Measurements from ENCODE around the gene PLA2G4B.

PLA2G4B gene

DNA sequence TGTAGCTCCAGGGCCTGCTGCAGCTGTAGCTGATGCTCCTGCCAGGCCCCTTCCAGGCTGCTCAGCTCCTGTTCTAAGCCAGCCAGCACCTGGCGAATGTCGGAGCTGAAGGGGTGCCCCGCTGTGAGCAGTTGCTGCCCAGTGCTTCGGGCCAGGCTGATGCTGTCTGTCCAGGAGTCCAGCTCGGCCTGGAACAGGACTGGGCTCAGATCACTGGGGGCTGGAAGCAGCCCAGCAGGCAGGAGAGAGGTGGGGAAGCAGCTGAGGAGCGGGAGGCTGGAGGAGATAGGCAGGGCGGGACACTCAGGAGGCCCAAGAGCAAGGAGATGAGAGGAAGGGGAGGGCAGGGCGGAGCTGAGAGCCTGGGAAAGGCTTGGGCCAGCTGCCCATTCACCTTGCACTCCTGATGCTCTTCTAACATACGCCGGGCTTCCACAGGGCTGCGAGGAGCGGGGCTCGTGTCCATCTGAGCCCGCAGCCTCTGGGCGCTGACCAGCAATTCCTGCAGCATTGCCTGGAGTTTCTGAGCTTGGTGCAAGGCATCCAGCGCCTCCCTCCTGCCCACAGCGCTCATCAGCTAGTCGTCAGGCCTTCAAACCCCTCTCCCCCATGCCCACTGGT, 23.2 kb downstream of the PLA2G4B start:
- H3K4me1 Mint-ChIP-seq = peaks cover 14% of the 10 kb centered on the region
- no peak for ATAC-seq
- DNase-seq (ENCODE audit: low spot score in 2 of 2) = no peak
- H3K4me3 Mint-ChIP-seq = no peak overlapping the region
- H3K27ac Mint-ChIP-seq = peak overlapping the region; percentile 12
- H3K9me3 Mint-ChIP-seq = no peaks in the 10 kb centered on the region
- H3K36me3 Mint-ChIP-seq = no peaks in the 10 kb centered on the region

DNA sequence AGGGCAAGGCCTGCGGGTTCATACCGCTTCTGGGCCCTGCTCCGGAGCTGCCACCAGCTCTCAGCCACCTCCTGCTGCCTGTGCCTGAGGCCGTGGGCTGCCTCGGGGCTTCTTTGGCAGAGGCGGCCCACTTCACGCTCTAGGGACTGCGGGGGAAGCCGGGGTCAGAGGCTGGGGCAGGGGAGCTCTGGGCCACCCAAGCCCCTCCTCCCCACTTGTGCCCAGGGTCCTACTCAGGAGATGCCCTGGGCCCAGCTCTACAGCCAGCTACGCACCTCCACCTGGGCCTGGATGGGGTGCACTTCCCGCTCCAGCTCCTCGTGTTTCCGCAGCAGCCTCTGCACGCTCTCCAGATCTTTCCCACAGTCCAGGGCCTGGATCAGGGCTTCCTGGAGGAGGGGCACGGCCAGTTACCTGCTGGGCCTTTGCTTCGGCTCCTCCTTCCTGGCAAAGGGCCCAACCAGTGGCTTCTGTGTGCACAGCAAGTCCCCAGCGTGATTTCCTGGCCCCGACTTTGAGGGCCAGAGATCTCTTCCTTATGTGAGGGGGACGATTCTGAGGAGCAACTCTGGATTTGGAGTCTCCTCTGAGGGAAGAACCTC, 24.0 kb downstream of the PLA2G4B start:
- Mint-ChIP-seq H3K9me3 (no peaks in the 10 kb centered on the region), H3K27ac (peak overlapping the region; percentile 84), H3K36me3 (no peaks in the 10 kb centered on the region), H3K4me1 (peaks cover 14% of the 10 kb centered on the region), H3K4me3 (no peak overlapping the region)
- no peak for DNase-seq (ENCODE audit: low spot score in 2 of 2)
- no peak for ATAC-seq

DNA sequence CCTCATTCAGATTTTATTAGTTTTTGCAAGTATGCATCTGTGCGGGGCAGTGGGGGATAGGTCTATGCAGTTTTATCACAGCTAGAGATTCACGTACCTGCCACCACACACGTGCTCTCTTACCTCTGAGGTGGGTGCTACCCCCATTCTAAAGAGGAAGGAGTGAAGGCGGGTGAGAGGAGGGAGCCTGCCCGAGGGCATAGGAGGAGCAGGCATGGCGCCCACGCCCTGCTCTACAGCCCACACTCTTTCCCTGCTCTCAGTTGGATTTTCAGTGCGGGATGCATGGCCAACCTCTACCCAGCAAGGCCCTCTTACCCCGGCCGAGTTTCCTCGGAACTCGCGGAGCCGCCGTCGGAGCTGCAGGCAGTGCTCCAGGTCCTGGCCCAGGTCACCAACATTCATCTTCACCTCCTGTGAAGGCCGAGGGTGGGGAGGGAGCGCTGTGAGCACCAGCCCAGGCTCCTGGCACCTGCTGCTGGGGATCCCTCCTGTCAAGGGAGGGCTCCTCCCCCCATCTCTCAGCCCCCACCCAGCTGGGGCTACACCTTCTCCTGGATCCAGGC, 26.9 kb downstream of the PLA2G4B start:
- no peak for ATAC-seq
- H3K36me3 Mint-ChIP-seq = no peaks in the 10 kb centered on the region
- H3K27ac Mint-ChIP-seq = no peak overlapping the region
- no peak overlapping the region for H3K4me3 Mint-ChIP-seq
- DNase-seq (ENCODE audit: low spot score in 2 of 2) = no peak
- H3K4me1 Mint-ChIP-seq = peaks cover 17% of the 10 kb centered on the region
- H3K9me3 Mint-ChIP-seq = no peaks in the 10 kb centered on the region

DNA sequence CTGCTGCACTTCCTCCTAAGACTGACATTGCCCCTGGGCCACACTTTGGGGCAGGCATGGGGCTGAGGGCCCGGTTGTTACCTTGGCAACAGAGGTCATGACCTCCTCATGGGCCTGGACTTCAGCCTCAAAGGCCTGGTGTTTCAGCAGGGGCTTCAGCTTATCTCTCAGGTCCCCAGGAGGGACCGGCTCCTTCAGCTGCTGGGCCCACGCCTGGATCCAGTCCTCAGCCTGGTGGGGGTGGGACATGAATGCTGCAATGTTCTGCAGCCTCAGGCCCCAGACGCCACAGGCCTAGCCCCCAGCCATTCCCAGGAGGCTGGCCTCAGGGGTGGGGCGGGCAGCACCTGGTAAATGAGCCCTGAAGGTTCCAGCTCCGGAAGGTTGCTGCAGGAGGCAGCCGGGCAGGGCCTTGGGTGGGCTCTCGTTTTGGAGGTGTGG, 27.6 kb downstream of the PLA2G4B start:
- no peak overlapping the region for H3K4me3 Mint-ChIP-seq
- ATAC-seq (no peak), DNase-seq (ENCODE audit: low spot score in 2 of 2) (no peak)
- H3K9me3 Mint-ChIP-seq = no peaks in the 10 kb centered on the region
- H3K4me1 Mint-ChIP-seq = peaks cover 24% of the 10 kb centered on the region
- peak overlapping the region; percentile 8 for H3K27ac Mint-ChIP-seq
- H3K36me3 Mint-ChIP-seq = no peaks in the 10 kb centered on the region

DNA sequence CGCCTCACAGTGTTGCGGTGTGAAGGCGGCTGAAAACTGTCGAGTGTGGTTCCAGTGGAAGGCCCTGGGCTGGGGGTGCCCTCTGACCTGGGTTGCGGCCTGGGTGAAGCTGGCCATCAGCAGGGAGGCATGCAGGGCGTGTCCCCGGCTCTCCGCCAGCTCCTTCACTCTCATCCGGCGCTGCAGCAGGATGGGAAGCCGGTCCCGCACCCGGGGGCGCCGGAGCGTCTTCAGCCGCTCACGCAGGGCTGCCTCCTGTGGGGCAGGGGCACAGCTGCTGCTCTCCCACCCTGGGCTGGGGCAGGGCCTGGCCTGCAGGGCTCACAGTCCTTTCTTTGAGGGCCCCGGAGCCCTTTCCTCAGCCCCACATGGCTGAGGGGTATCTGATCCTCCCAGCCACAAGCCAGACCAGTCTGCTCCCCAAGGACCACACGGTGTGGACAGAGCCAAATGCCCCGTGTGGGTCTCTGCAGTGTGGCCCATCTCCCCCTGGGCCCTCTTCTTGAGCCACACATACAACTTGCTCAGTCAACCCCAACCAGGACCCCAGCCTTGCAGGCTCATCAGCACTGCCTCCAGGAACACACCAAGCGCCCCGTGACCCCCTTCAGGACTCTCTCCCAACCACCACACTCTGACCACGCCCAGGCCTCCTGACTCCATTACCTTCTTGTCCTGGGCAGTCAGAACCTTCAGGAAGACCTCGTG, 28.4 kb downstream of the PLA2G4B start:
- H3K4me3 Mint-ChIP-seq = no peak overlapping the region
- ATAC-seq (no peak), DNase-seq (ENCODE audit: low spot score in 2 of 2) (no peak)
- H3K27ac Mint-ChIP-seq = peak overlapping the region; percentile 80
- H3K4me1 Mint-ChIP-seq = peaks cover 30% of the 10 kb centered on the region
- H3K36me3 Mint-ChIP-seq = no peaks in the 10 kb centered on the region
- H3K9me3 Mint-ChIP-seq = no peaks in the 10 kb centered on the region

DNA sequence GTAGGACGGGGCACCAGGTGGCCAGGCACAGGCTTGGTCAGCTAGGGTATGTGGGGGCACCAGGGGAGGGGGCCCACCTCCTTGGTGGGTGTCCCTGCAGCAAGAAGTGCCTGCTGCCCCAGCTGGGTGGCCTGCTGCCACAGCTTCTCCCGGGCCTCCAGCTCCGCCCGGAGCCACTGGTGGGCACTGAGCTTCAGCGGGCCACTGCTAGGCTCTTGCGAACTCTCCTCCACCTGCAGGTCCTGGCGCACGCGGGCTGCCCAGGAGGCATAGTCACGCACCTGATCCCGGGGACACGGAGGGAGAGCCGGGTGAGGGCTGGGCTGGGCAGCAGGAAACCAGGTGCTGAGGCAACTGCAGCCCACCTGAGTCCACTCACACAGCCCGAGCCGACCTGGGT, 29.7 kb downstream of the PLA2G4B start:
- H3K9me3 Mint-ChIP-seq = no peaks in the 10 kb centered on the region
- ATAC-seq (no peak), DNase-seq (ENCODE audit: low spot score in 2 of 2) (no peak)
- H3K4me3 Mint-ChIP-seq = no peak overlapping the region
- H3K36me3 Mint-ChIP-seq = no peaks in the 10 kb centered on the region
- no peak overlapping the region for H3K27ac Mint-ChIP-seq
- peaks cover 37% of the 10 kb centered on the region for H3K4me1 Mint-ChIP-seq

DNA sequence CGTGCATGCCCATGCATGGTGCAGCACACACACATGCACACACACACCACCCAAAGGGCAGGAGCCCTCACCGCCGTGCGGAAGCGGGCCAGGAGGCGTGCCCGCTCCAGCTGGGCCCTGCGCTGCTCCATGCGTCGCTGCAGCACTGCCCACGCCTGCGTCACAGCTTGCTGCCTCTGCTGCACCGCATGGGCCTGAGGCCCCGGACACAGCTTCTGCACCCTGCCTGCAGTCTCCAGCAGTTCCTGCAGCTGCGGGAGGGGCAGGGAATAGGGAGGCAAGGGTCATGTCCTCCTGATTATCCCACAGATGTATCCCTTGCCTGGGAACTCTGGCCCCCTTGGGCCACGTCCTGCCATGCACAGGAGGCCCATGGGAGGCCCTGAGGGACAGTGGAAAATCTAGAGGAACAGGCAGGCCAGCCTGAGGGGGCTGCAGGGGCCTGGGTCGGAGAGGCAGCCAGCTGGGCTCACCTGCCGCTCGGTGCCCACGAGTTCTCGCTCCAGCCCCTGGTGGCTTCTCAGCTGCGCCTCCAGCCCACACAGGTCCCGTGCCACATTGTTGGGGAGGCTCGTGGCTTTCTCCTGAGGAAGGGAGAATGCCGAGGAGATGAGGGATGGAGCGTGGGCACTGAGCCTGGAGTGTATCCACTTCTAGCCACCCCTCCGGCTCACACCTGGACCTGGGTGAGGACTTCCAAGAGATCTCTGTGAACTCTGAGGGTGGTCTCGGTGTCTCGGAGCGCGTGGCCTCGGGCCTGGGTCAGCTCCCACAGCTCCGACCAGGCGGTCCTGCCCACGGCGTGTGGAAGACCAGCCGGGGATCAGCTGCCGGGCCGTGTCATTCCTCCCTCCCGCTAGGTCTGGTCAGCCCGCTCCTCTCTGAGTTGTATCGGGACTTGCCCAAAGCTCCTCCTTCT, 31.4 kb downstream of the PLA2G4B start:
- H3K36me3 Mint-ChIP-seq = no peaks in the 10 kb centered on the region
- peak overlapping the region; percentile 76 for H3K27ac Mint-ChIP-seq
- H3K4me1 Mint-ChIP-seq = peaks cover 36% of the 10 kb centered on the region
- no peaks in the 10 kb centered on the region for H3K9me3 Mint-ChIP-seq
- ATAC-seq (no peak), DNase-seq (ENCODE audit: low spot score in 2 of 2) (no peak)
- H3K4me3 Mint-ChIP-seq = no peak overlapping the region

DNA sequence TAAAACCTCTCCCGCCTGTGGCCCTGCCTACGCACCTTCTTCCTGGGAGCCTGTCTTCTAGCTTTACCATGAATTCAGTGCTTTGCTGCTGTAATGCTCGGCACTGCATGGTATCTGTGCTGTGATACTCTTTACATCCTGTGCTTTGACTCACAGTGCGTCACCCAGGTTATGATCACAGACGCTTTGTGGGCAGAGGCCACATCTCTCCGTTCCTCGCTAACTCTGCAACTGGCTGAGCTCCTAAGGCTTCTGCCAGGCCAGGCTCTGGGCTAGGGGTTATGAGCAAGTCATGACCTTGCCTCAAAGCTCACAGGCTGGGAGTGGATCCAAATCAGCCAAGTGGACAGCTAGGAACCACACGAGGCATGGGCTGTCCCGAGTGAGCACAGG, 32.0 kb downstream of the PLA2G4B start:
- peak; percentile 97 for ATAC-seq
- DNase-seq (ENCODE audit: low spot score in 2 of 2) = peak; percentile 29 to 67
- H3K27ac Mint-ChIP-seq = peak overlapping the region; percentile 76
- H3K4me1 Mint-ChIP-seq = peaks cover 42% of the 10 kb centered on the region
- no peaks in the 10 kb centered on the region for H3K36me3 Mint-ChIP-seq
- H3K9me3 Mint-ChIP-seq = no peaks in the 10 kb centered on the region
- no peak overlapping the region for H3K4me3 Mint-ChIP-seq

DNA sequence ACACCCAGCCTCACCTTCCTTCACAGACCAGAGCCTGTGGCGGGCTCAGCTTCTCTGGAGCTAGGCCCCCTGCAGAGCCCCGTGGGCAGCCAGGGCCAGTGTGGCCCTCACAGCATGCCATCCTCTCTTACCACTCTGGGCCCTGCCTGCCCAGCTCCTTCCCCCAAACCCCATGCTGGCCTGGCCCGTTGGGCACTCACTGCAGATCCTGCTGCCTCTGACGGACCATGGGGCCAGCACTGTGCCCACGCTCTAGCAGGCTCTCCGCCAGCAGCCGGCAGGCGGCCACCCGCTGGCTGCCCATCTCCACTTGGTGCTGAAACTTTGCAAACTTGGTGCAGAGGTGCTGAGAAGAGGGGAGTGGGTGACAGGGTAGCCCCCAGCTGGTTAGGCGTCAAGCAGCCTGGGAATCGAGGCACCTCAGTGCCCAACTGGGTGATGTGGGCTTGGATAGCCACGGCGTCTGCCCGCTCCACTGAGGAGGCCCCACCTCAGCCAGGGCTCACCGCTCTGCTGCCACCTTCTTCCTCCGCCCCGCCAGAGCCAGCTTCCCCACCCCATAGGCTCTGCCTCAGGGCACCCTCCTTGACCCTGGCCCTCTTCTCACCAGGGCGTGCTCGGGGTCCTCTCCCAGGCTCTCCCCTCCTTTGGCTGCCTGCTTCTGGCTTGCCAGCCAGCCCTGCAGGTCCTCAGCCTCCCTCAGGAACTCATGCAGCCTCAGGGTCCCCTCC, 32.7 kb downstream of the PLA2G4B start:
- H3K27ac Mint-ChIP-seq = peak overlapping the region; percentile 76

DNA sequence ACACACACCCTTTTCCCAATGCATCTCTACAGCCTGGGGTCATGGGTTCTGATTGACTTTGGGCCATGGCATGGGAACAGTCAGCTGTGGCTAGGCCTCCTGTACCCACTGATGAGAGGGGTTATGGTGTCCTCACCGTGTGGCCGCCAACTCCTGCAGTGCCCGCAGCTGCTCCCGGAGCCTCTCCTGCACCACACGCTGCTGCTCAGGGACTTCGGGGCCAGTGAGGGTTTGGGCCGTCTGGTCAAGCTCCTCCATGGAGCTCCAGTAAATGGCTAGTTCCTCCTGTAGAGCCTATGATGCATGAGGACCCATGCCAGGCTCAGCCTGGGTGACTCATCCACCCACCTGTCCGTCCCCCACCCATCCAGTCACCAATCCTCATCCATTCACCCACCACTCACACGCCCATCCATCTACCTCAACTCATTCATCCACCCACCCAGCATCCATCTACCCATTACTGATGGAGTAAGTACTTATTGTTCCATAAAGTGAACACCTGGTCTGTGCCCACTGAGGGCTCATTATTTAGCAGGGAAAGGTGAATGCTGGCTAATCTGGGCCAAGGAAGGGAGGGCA, 33.6 kb downstream of the PLA2G4B start:
- Mint-ChIP-seq H3K36me3 (no peaks in the 10 kb centered on the region), H3K4me3 (no peak overlapping the region), H3K4me1 (peaks cover 43% of the 10 kb centered on the region), H3K9me3 (no peaks in the 10 kb centered on the region), H3K27ac (peak overlapping the region; percentile 88)
- DNase-seq (ENCODE audit: low spot score in 2 of 2) (no peak), ATAC-seq (no peak)

More for the DNA sequence above, 32.7 kb downstream of the PLA2G4B start:
- no peaks in the 10 kb centered on the region for H3K36me3 Mint-ChIP-seq
- no peak overlapping the region for H3K4me3 Mint-ChIP-seq
- H3K9me3 Mint-ChIP-seq = no peaks in the 10 kb centered on the region
- ATAC-seq = no peak
- H3K4me1 Mint-ChIP-seq = peaks cover 43% of the 10 kb centered on the region
- no peak for DNase-seq (ENCODE audit: low spot score in 2 of 2)

DNA sequence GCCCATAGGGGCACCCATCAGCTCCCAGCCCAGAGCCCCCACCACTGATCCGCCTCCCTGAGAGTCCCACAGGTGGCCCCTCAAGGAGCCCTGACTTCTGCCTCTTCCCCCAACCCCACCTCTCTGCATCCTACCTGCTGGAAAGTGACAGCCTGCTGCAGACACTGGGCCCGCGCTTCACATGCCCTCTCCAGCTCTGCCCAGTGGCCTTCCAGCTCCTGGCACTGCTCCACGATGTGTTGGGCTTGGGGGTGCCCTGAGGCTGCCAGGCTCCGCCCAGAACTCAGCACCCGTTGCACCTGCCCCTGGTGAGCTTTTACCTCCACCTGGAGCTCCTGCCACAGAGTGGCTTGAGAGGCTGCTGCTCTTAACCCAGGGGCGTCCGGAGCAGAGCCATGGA, 35.1 kb downstream of the PLA2G4B start:
- H3K36me3 Mint-ChIP-seq = no peaks in the 10 kb centered on the region
- H3K4me1 Mint-ChIP-seq = peaks cover 43% of the 10 kb centered on the region
- peak overlapping the region; percentile 88 for H3K27ac Mint-ChIP-seq
- DNase-seq (ENCODE audit: low spot score in 2 of 2) (no peak), ATAC-seq (no peak)
- H3K4me3 Mint-ChIP-seq = no peak overlapping the region
- H3K9me3 Mint-ChIP-seq = no peaks in the 10 kb centered on the region

DNA sequence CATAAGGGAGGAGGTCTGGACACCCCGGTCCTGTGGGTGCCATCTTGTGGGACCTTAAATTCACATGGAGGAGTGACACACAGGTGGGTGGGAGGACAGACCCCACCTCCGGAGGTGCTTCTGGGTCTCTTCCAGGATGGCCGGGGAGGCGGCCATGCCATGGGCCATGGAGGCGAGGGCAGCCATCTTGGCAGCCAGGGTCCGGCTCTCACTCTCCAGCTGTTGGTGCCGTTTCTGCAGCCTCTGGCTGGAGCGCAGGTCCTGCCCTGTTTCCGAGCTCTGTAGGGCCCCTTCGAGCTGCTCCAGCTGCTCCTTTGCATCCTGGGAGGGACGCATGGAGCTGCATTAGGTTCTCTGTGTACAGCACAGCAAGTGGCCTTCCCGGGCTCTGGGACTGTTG, 36.1 kb downstream of the PLA2G4B start:
- Mint-ChIP-seq H3K9me3 (no peaks in the 10 kb centered on the region), H3K27ac (no peak overlapping the region), H3K4me1 (peaks cover 52% of the 10 kb centered on the region), H3K4me3 (no peak overlapping the region), H3K36me3 (no peaks in the 10 kb centered on the region)
- DNase-seq (ENCODE audit: low spot score in 2 of 2) (no peak), ATAC-seq (no peak)

DNA sequence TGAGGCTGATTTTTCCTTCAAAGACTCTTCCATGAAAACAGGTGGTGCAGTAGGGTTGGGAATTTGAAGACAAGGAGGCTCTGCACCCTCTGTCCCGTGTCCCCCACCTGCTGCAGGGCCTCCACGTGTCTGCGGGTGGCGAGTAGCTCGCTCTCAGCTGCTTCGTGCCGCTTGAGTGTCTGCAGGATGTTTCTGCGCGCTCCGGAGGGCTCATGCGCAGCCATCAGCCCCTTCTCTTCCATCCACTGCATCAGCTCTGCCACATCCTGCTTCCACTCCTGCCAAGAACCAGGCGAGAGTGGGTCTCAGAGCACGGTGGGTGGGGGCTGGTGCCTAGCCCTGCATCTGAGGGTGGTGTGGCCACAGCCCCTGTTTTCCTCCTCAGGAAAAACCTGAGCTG, 37.4 kb downstream of the PLA2G4B start:
- ATAC-seq (no peak), DNase-seq (ENCODE audit: low spot score in 2 of 2) (no peak)
- H3K27ac Mint-ChIP-seq = no peak overlapping the region
- H3K4me1 Mint-ChIP-seq = peaks cover 49% of the 10 kb centered on the region
- H3K36me3 Mint-ChIP-seq = no peaks in the 10 kb centered on the region
- no peak overlapping the region for H3K4me3 Mint-ChIP-seq
- no peaks in the 10 kb centered on the region for H3K9me3 Mint-ChIP-seq

DNA sequence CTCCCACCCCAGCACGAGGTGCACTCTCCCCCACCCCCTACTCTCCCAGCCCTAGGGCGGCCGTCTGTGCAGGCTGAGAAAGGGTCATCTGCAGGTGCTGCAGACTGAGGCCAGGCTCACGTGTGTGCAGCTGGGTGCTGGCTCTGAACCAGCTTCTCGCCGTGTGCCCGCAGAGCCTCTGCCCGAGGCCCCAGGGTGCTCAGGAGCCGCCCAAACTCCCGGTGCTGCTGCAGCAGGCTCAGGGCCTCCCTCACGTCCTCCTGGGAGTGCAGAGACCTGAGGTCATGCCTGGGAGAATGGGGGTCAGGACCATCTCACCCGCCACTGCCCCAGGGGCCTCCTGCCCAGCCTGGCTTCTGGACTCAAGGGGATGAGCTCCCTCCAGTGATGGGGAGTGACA, 38.0 kb downstream of the PLA2G4B start:
- no peak for DNase-seq (ENCODE audit: low spot score in 2 of 2)
- H3K36me3 Mint-ChIP-seq = no peaks in the 10 kb centered on the region
- H3K4me1 Mint-ChIP-seq = peaks cover 49% of the 10 kb centered on the region
- ATAC-seq = no peak
- no peak overlapping the region for H3K27ac Mint-ChIP-seq
- no peaks in the 10 kb centered on the region for H3K9me3 Mint-ChIP-seq
- no peak overlapping the region for H3K4me3 Mint-ChIP-seq

All from stimulated activated effector memory CD8-positive, alpha-beta T cell treated with anti-CD3 and anti-CD28 coated beads, Interleukin-12 subunit alpha, Interleukin-12 subunit beta, amount 100 ng/mL, for 72 hours (primary cell).